Breast epithelium (tissue), 3 donors: ENCODE results near the gene CRTAC1.

Experiments used
- POLR2A ChIP-seq: fragments of 450-650 bp; IDR thresholded peaks from one replicate; pipeline ENCODE4 v1.6.1; 2016; ENCODE audit warnings: antibody characterized with exemption, mild to moderate bottlenecking, moderate library complexity
- TF ChIP-seq, protein P1 (sequence below), 3 donors: fragments of 450-650 bp; IDR thresholded peaks; one replicate each; pipeline ENCODE4 v1.5.1; 2016 to 2017; ENCODE audit warnings: antibody characterized with exemption in 3 of 3, mild to moderate bottlenecking in 3 of 3, moderate library complexity in 3 of 3

- TF ChIP-seq POLR2A: no peak
- TF ChIP-seq, protein P1, sequence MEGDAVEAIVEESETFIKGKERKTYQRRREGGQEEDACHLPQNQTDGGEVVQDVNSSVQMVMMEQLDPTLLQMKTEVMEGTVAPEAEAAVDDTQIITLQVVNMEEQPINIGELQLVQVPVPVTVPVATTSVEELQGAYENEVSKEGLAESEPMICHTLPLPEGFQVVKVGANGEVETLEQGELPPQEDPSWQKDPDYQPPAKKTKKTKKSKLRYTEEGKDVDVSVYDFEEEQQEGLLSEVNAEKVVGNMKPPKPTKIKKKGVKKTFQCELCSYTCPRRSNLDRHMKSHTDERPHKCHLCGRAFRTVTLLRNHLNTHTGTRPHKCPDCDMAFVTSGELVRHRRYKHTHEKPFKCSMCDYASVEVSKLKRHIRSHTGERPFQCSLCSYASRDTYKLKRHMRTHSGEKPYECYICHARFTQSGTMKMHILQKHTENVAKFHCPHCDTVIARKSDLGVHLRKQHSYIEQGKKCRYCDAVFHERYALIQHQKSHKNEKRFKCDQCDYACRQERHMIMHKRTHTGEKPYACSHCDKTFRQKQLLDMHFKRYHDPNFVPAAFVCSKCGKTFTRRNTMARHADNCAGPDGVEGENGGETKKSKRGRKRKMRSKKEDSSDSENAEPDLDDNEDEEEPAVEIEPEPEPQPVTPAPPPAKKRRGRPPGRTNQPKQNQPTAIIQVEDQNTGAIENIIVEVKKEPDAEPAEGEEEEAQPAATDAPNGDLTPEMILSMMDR (IDR thresholded peaks at IDR 0.05): no peak
Observed at GRCh38 chr10:97932932-97933530, 97.4 kb downstream of the CRTAC1 start.
